Naive B cell (primary cell): ENCODE measurements around the gene THRB. TPM values are rescaled to one million over a fixed set of nuclear protein-coding genes. Genes with fewer than 3 reads are reported as not detected.

ENCODE experiments used
- ATAC-seq, 2 donors: fragments of 150-1000 bp; cut with Tn5 transposase; 2 replicates each; pipeline ENCODE4 v1.10.0; 2021; ENCODE audit warnings: low read depth in 2 of 2, mild to moderate bottlenecking in 2 of 2, moderate library complexity in 2 of 2
- DNase-seq: peaks from one replicate; pipeline ENCODE4 v3.0.0; 2022
- H3K27ac Mint-ChIP-seq, 6 donors: one replicate each; pipeline ENCODE4 v1.8.0; 2020 to 2022; ENCODE audit warnings: mild to moderate bottlenecking in 6 of 6, mixed read lengths in 6 of 6, moderate library complexity in 5 of 6, inconsistent platforms in 2 of 6
- H3K27me3 Mint-ChIP-seq, 3 donors: one replicate each; pipeline ENCODE4 v1.8.0; 2021 to 2022; ENCODE audit warnings: mixed read lengths in 3 of 3, mild to moderate bottlenecking in 1 of 3
- H3K36me3 Mint-ChIP-seq, 2 donors: one replicate each; pipeline ENCODE4 v1.8.0; 2020 to 2022; ENCODE audit warnings: mixed read lengths in 2 of 2, inconsistent platforms in 1 of 2, mild to moderate bottlenecking in 1 of 2
- H3K4me1 Mint-ChIP-seq, 3 donors: one replicate each; pipeline ENCODE4 v1.8.0; 2020 to 2022; ENCODE audit warnings: mixed read lengths in 3 of 3, inconsistent platforms in 1 of 3, mild to moderate bottlenecking in 1 of 3, moderate library complexity in 1 of 3
- H3K4me3 Mint-ChIP-seq, 8 donors: one replicate each; pipeline ENCODE4 v1.8.0; 2020 to 2022; ENCODE audit warnings: mild to moderate bottlenecking in 8 of 8, mixed read lengths in 8 of 8, moderate library complexity in 8 of 8, inconsistent platforms in 2 of 8
- H3K9me3 Mint-ChIP-seq, 7 donors: one replicate each; pipeline ENCODE4 v1.8.0; 2020 to 2022; ENCODE audit warnings: mixed read lengths in 7 of 7, mild to moderate bottlenecking in 5 of 7, inconsistent platforms in 2 of 7, moderate library complexity in 1 of 7
- polyA plus RNA-seq, 6 donors: library from polyadenylated mRNA; unstranded; fragments of 300-500 nt; fragmentation: Illumina TruSeq; gene quantifications; one replicate each; pipeline ENCODE4 v1.2.3, GENCODE V29; 2021; ENCODE audit warnings: low read depth in 6 of 6

THRB gene
- polyA plus RNA-seq, 6 donors from 2014 or later = 0.38 to 5.1 (median 1.8) TPM

- H3K4me3 Mint-ChIP-seq = peak overlapping the region; percentile 80 to 91 (median 87)
- H3K27ac Mint-ChIP-seq = peak overlapping the region; percentile 20 to 76 (median 34)
Observed at GRCh38 chr3:24522146-24522579, 27.5 kb upstream of the THRB start.

GRCh38 chr3:24521420-24522145 lies 26.9 kb upstream of the THRB start:
- H3K9me3 Mint-ChIP-seq = no peaks in the 10 kb centered on the region
- peaks cover 9 to 14% (median 9%) of the 10 kb centered on the region in 3 donors for H3K27me3 Mint-ChIP-seq
- peaks cover 20 to 31% (median 30%) of the 10 kb centered on the region in 3 donors for H3K4me1 Mint-ChIP-seq
- ATAC-seq (peak; percentile 87), DNase-seq (peak; percentile 63)
- no peaks in the 10 kb centered on the region for H3K36me3 Mint-ChIP-seq
- peak overlapping the region in 4 of 6 donors; percentile 26 to 80 (median 57) for H3K27ac Mint-ChIP-seq
- H3K4me3 Mint-ChIP-seq = peak overlapping the region; percentile 80 to 91 (median 87)

More at GRCh38 chr3:24522146-24522579, 27.5 kb upstream of the THRB start:
- ATAC-seq (no peak), DNase-seq (peak; percentile 7)
- H3K4me1 Mint-ChIP-seq = peaks cover 20 to 31% (median 30%) of the 10 kb centered on the region in 3 donors
- no peaks in the 10 kb centered on the region for H3K9me3 Mint-ChIP-seq
- H3K27me3 Mint-ChIP-seq = peaks cover 5 to 14% (median 9%) of the 10 kb centered on the region in 3 donors
- H3K36me3 Mint-ChIP-seq = no peaks in the 10 kb centered on the region

DNA sequence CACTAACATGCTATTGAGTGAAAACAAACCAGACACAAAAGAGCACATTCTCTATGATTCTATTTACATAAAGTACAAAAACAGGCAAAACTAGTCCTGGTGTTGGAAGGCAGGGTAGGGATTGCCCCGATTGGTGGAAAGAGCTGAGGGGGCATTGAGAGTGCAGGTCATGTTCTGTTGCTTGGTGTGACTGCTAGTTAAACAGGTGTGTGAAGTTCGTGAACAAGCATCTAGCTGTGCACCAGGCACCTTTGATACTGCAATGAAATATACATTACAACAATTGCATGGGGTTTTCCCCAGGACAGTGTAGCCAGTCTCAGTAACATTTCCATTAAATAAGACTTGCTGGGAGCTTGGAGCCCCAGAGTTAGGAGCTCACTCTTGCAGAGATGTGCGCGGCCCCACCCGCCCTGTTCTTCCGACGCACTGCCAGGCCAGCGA lies 26.3 kb upstream of the THRB start:
- H3K36me3 Mint-ChIP-seq = no peaks in the 10 kb centered on the region
- ATAC-seq = no peak
- H3K9me3 Mint-ChIP-seq = no peaks in the 10 kb centered on the region
- peaks cover 20 to 31% (median 30%) of the 10 kb centered on the region in 3 donors for H3K4me1 Mint-ChIP-seq
- peaks cover 9 to 14% (median 11%) of the 10 kb centered on the region in 3 donors for H3K27me3 Mint-ChIP-seq
- DNase-seq = no peak
- H3K4me3 Mint-ChIP-seq = peak overlapping the region; percentile 67 to 89 (median 82)
- H3K27ac Mint-ChIP-seq = peak overlapping the region; percentile 5 to 80 (median 50)

- peaks cover 20 to 31% (median 30%) of the 10 kb centered on the region in 3 donors for H3K4me1 Mint-ChIP-seq
- H3K9me3 Mint-ChIP-seq = no peaks in the 10 kb centered on the region
- DNase-seq = no peak
- peak overlapping the region in 3 of 8 donors; percentile 9 to 80 (median 16) for H3K4me3 Mint-ChIP-seq
- no peaks in the 10 kb centered on the region for H3K36me3 Mint-ChIP-seq
- peaks cover 9 to 14% (median 11%) of the 10 kb centered on the region in 3 donors for H3K27me3 Mint-ChIP-seq
- H3K27ac Mint-ChIP-seq = peak overlapping the region in 2 of 6 donors; percentile 81 to 92
- ATAC-seq = no peak
Observed at GRCh38 chr3:24520101-24520495, 25.4 kb upstream of the THRB start.

DNA sequence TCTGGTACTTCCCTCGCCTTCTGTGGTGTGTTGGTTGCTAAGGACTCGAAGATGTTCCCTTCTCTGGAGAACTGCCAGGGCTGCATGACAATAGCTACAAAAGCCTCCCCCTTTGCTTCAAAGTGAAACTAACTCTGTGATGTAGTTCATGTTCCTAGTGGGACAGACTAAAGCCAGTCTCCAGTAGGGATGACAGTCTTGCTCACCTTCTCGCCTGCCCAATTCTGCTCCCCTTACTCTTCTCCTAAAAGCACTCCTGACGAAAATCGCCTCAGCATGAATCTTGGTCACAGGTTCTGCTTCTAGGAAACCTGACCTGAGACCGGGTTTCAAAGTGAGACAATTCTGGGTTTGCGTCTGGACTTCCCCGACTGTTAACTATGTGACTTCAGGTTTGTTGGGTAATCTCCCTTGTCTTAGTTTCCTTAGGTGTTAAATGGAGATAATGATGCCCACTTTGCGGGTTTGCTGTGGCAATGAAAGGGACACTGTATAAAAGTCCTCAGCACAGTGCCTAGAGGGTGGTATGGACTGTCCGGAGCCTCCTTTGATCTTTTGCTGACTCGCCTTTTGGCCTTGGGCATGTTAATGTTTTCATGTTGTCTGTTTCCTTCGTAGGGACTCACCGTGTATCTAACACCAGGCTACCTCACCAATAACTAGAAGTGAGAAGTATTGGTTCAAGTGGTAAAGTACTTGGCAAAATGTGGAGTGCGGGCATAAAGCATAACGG lies 24.9 kb upstream of the THRB start:
- ATAC-seq = no peak
- no peak for DNase-seq
- H3K36me3 Mint-ChIP-seq = no peaks in the 10 kb centered on the region
- H3K9me3 Mint-ChIP-seq = no peaks in the 10 kb centered on the region
- H3K4me3 Mint-ChIP-seq = peak overlapping the region in 4 of 8 donors; percentile 9 to 80 (median 17)
- H3K27ac Mint-ChIP-seq = peak overlapping the region in 1 of 6 donors; percentile 52
- H3K27me3 Mint-ChIP-seq = peaks cover 9 to 14% (median 11%) of the 10 kb centered on the region in 3 donors
- peaks cover 20 to 31% (median 30%) of the 10 kb centered on the region in 3 donors for H3K4me1 Mint-ChIP-seq

GRCh38 chr3:24518990-24519367 lies 24.3 kb upstream of the THRB start:
- no peaks in the 10 kb centered on the region for H3K36me3 Mint-ChIP-seq
- DNase-seq = no peak
- no peaks in the 10 kb centered on the region for H3K9me3 Mint-ChIP-seq
- ATAC-seq = no peak
- H3K4me3 Mint-ChIP-seq = peak overlapping the region in 2 of 8 donors; percentile 18 to 80
- peaks cover 20 to 31% (median 30%) of the 10 kb centered on the region in 3 donors for H3K4me1 Mint-ChIP-seq
- peaks cover 9 to 14% (median 11%) of the 10 kb centered on the region in 3 donors for H3K27me3 Mint-ChIP-seq
- no peak overlapping the region for H3K27ac Mint-ChIP-seq

DNA sequence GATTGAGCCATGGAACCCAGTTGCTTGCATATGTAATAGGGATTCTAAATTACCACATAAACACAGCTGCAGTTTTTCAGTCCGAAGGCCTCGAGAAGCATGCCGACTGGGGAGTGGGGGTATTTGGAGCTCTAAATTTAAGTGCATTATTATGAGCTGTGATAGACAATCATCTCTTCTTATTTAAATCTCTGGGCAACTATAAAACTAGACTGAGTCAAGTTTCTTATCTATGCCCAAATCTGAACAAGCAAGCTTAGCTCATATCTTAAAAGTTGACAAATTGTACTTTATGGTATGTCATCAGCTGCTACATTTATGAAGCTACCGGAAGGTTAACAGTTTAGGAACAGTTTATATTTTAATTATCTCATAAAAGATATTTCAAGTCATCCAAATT lies 19.5 kb upstream of the THRB start:
- ATAC-seq (no peak), DNase-seq (no peak)
- no peak overlapping the region for H3K4me3 Mint-ChIP-seq
- H3K27ac Mint-ChIP-seq = no peak overlapping the region
- H3K4me1 Mint-ChIP-seq = peaks cover 0 to 2% (median 2%) of the 10 kb centered on the region in 3 donors
- H3K36me3 Mint-ChIP-seq = no peaks in the 10 kb centered on the region
- H3K27me3 Mint-ChIP-seq = peaks cover 0 to 11% (median 1%) of the 10 kb centered on the region in 3 donors
- peaks cover 0 to 2% (median 0%) of the 10 kb centered on the region in 7 donors for H3K9me3 Mint-ChIP-seq

- Mint-ChIP-seq H3K36me3 (no peaks in the 10 kb centered on the region), H3K4me3 (no peak overlapping the region), H3K9me3 (peaks cover 0 to 2% (median 0%) of the 10 kb centered on the region in 7 donors), H3K27me3 (peaks cover 0 to 8% (median 0%) of the 10 kb centered on the region in 3 donors), H3K27ac (peak overlapping the region in 1 of 6 donors; percentile 1), H3K4me1 (peaks cover 3 to 6% (median 5%) of the 10 kb centered on the region in 3 donors)
- ATAC-seq = no peak
- no peak for DNase-seq
Observed at GRCh38 chr3:24513463-24513862, 18.8 kb upstream of the THRB start.

GRCh38 chr3:24512564-24513197 lies 18.0 kb upstream of the THRB start:
- Mint-ChIP-seq H3K9me3 (peaks cover 0 to 2% (median 0%) of the 10 kb centered on the region in 7 donors), H3K36me3 (no peaks in the 10 kb centered on the region), H3K27ac (no peak overlapping the region), H3K4me1 (peaks cover 7 to 13% (median 13%) of the 10 kb centered on the region in 3 donors), H3K27me3 (peaks cover 0 to 6% (median 0%) of the 10 kb centered on the region in 3 donors), H3K4me3 (no peak overlapping the region)
- no peak for DNase-seq
- no peak for ATAC-seq

- H3K9me3 Mint-ChIP-seq = peaks cover 0 to 2% (median 0%) of the 10 kb centered on the region in 7 donors
- H3K27ac Mint-ChIP-seq = no peak overlapping the region
- no peak for ATAC-seq
- H3K36me3 Mint-ChIP-seq = no peaks in the 10 kb centered on the region
- H3K4me1 Mint-ChIP-seq = peaks cover 28 to 37% (median 34%) of the 10 kb centered on the region in 3 donors
- DNase-seq = no peak
- H3K4me3 Mint-ChIP-seq = no peak overlapping the region
- H3K27me3 Mint-ChIP-seq = no peaks in the 10 kb centered on the region
Observed at GRCh38 chr3:24510030-24510648, 15.5 kb upstream of the THRB start.

GRCh38 chr3:24508423-24508839 lies 13.8 kb upstream of the THRB start:
- H3K4me3 Mint-ChIP-seq = peak overlapping the region in 4 of 8 donors; percentile 41 to 83 (median 70)
- no peaks in the 10 kb centered on the region for H3K27me3 Mint-ChIP-seq
- H3K9me3 Mint-ChIP-seq = peaks cover 0 to 2% (median 0%) of the 10 kb centered on the region in 7 donors
- DNase-seq (no peak), ATAC-seq (no peak)
- peaks cover 43 to 54% (median 51%) of the 10 kb centered on the region in 3 donors for H3K4me1 Mint-ChIP-seq
- H3K36me3 Mint-ChIP-seq = no peaks in the 10 kb centered on the region
- peak overlapping the region in 2 of 6 donors; percentile 16 to 30 for H3K27ac Mint-ChIP-seq

GRCh38 chr3:24507776-24508422 lies 13.2 kb upstream of the THRB start:
- peak; percentile 84 to 86 for ATAC-seq
- H3K4me1 Mint-ChIP-seq = peaks cover 43 to 60% (median 56%) of the 10 kb centered on the region in 3 donors
- peaks cover 0 to 2% (median 0%) of the 10 kb centered on the region in 7 donors for H3K9me3 Mint-ChIP-seq
- peak overlapping the region in 7 of 8 donors; percentile 61 to 83 (median 78) for H3K4me3 Mint-ChIP-seq
- DNase-seq = peak; percentile 62
- peak overlapping the region; percentile 24 to 88 (median 79) for H3K27ac Mint-ChIP-seq
- no peaks in the 10 kb centered on the region for H3K27me3 Mint-ChIP-seq
- H3K36me3 Mint-ChIP-seq = no peaks in the 10 kb centered on the region
